NCI-H1436 (cell line): Measurements from ENCODE around the gene TCTN3.
A peak's percentile ranks its signal among the peaks of the same experiment; 100 is the strongest.
"Not testable (repeated sequence)": the region's sequence is repeated elsewhere in the genome, so short reads cannot be mapped to it uniquely, and the experiment has no call there.

ENCODE experiments used
- DNase-seq: peaks from one replicate; lab custom pipeline; 2025; lab: John Stamatoyannopoulos, UW

TCTN3 gene, protein sequence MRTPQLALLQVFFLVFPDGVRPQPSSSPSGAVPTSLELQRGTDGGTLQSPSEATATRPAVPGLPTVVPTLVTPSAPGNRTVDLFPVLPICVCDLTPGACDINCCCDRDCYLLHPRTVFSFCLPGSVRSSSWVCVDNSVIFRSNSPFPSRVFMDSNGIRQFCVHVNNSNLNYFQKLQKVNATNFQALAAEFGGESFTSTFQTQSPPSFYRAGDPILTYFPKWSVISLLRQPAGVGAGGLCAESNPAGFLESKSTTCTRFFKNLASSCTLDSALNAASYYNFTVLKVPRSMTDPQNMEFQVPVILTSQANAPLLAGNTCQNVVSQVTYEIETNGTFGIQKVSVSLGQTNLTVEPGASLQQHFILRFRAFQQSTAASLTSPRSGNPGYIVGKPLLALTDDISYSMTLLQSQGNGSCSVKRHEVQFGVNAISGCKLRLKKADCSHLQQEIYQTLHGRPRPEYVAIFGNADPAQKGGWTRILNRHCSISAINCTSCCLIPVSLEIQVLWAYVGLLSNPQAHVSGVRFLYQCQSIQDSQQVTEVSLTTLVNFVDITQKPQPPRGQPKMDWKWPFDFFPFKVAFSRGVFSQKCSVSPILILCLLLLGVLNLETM

DNA sequence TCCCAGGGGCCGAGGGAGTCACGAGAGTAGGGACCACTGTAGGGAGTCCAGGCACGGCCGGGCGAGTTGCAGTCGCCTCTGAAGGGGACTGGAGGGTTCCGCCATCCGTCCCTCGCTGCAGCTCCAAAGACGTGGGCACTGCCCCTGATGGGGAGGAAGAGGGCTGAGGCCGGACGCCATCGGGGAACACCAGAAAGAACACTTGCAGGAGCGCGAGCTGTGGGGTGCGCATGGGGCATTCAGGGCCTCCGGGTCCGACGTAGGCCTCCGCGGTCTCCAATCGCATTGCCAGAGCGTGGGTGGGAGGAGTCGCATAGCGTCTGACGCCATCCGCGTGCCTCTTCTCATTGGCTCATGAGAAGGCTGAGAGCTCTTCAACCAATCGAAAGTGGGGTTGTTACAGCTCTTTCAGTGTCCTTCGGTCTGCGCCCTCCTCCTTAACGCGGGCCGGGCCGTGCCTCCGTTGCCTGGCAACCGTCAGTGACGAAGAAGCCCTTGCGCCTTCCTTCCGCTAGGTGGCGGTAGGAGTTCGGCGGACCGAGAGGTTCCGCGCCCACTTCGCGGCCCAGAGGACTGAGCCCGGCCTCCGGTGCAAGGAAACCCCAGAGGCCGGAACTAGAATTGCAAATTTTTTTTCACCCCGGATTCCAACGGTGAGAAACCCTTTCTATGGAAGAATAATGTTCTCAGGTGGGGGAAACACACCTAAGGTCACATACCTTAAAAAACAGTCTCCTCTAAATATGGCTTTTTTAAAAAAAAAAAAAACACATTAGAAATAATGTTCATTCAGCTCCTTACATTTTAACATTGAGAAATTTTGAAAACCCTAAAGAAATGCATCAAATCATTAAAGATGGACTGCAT is at the start of gene TCTN3:
TSS of gene TCTN3 (minus strand) at position 260 of the 867 bp plus-strand sequence. CDS start at position 232, 28 bp downstream.
- peak; percentile 99 for DNase-seq

DNA sequence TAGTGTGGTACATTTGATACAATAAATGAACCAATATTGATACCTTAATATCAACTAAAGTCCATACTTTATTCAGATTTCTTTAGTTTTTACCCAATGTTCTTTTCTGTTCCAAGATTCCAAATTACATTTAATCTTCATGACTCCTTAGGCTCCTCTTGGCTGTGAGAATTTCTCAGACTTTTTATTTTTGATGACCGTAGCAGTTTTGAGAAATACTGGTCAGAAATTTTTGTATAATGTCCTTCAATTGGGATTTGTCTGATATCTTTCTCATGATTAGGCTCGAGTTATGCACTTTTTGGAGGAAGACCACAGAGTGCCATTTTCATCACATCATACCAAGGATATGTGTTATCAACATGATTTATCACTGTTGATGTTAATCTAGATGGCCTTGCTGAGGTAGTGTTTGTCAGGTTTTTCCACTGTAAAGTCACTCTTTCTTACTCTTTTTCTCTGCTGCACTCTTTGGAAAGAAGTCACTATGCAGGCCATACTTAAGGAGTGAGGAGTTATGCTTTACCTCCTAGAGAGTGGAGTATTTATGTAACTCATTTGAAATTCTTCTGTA is 49.3 kb upstream of the TCTN3 start:
- no peak for DNase-seq

GRCh38 chr10:95742485-95742884 is 48.8 kb upstream of the TCTN3 start:
- no peak for DNase-seq

- DNase-seq, result no peak
These were observed 48.2 kb upstream of the TCTN3 start for GRCh38 chr10:95741807-95742467.

DNA sequence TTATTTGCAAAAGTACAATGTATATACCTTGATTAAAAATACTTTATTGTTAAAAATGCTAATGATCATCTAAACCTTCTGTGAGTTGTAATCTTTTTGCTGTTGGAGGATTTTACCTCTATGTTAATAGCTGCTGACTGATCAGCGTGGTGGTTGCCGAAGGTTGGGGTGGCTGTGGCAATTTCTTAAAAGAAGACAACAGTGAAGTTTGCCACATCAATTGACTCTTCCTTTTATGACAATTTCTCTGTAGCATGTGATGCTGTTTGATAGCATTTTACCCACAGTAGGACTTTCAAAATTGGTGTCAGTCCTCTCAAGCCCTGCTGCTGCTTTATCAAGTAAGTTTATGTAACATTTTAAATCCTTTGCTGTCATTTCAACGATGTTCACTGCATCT is 45.3 kb upstream of the TCTN3 start:
- no peak for DNase-seq

GRCh38 chr10:95732907-95733306 is 39.2 kb upstream of the TCTN3 start:
- not testable (repeated sequence) for DNase-seq

DNA sequence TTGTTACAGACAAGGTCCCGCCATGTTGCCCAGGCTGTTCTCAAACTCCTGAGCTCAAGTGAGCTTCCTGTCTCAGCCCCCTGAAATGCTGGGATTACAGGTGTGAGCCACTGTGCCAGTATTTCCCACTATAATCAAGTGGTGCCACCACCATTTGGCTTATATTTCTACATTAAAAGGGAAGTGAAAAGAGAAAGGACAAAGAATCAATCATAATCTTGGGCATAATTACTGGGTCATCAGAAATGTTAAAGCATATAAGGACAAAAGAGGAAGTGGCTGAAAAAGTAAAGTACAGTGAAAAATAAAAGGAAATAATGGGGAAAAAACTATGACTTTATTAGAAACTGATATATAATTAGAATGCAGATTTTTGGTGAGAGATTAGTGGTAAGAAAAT is 36.5 kb upstream of the TCTN3 start:
- DNase-seq, result no peak

- no peak for DNase-seq
These were observed 35.8 kb upstream of the TCTN3 start for GRCh38 chr10:95729323-95730055.

- DNase-seq, result no peak
These were observed 34.8 kb upstream of the TCTN3 start for GRCh38 chr10:95728526-95728925.

GRCh38 chr10:95722496-95722895 is 28.8 kb upstream of the TCTN3 start:
- DNase-seq, result not testable (repeated sequence)

- not testable (repeated sequence) for DNase-seq
These were observed 27.0 kb upstream of the TCTN3 start for GRCh38 chr10:95720745-95721144.

- no peak for DNase-seq
These were observed 23.1 kb upstream of the TCTN3 start for GRCh38 chr10:95716866-95717265.

DNA sequence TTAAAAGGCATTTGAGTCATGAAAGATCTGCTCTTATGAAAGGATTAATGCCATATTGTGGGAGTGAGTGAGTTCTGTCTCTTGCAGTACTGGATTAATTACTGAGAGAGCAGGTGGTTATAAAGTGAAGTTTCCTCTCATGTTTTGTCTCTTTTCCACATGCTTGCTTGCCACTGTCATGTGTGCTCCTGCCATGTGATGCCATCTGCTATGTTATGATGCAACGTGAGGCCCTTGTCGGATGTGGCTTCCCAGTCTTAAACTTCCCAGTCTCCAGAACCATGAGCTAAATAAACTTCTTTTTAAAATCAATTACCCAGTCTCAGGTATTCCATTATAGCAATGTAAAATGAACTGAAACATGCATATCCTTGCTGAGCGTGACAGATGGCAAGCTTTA is 22.7 kb upstream of the TCTN3 start:
- DNase-seq, result no peak

DNA sequence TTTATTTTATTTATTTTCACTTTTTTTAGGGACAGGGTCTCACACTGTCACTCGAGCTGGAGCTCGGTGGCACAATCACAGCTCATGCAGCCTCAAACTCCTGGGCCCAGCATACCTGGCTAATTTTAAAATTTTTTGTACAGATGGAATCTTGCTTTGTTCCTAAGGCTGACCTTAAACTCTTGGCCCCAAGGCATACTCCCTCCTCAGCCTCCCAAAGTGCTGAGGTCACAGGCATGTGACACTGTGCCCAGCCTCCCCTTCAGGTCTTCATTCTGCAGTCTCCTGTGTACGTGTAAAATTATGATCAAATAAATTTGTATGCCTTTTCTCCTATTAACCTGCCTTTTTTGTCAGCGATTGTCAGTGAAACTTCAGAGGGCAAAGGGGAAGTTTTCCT is 17.8 kb upstream of the TCTN3 start:
- DNase-seq, result no peak

GRCh38 chr10:95706990-95707389 is 13.3 kb upstream of the TCTN3 start:
- DNase-seq, result no peak

DNA sequence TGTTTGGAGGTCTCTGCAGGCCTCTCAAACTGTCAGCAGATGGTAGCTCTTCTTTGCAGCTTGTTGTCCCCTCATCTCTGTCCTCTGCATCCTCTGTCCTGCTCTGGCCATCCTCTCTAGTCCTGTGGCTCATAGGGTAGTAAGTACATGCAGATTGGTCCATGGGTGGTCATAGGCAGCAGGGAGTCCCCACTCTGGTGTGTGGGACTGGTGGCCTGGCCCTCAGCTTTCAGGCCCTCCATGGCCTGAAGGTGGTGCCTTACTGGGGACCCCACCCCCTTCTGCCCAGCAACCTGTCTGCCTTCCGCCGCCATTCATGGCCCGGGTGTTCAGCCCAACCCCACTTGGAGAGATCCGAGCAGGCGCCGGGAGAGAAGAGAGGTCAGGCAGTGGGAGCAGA is 12.8 kb upstream of the TCTN3 start:
- DNase-seq, result no peak

GRCh38 chr10:95698415-95698814 is 4.7 kb upstream of the TCTN3 start:
- DNase-seq, result no peak

GRCh38 chr10:95697429-95697828 is 3.7 kb upstream of the TCTN3 start:
- DNase-seq, result no peak

DNA sequence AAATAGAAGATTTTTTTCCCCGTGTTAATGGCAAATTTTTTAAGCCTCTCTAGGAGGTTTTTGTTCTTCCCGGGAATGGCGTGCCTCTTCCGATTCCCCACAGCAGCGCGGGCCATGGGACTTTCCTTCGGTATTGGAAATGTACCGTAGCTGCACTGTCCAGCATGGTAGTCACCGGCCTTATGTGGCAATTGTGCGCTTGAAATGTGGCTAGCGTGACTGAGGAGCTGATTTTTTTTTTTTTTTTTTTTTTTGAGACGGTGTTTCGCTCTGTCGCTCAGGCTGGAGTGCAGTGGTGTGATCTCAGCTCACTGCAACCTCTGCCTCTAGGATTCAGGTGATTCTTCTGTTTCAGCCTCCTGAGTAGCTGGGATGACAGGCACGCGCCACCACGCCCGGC is 938 bp upstream of the TCTN3 start:
- DNase-seq, result no peak

DNA sequence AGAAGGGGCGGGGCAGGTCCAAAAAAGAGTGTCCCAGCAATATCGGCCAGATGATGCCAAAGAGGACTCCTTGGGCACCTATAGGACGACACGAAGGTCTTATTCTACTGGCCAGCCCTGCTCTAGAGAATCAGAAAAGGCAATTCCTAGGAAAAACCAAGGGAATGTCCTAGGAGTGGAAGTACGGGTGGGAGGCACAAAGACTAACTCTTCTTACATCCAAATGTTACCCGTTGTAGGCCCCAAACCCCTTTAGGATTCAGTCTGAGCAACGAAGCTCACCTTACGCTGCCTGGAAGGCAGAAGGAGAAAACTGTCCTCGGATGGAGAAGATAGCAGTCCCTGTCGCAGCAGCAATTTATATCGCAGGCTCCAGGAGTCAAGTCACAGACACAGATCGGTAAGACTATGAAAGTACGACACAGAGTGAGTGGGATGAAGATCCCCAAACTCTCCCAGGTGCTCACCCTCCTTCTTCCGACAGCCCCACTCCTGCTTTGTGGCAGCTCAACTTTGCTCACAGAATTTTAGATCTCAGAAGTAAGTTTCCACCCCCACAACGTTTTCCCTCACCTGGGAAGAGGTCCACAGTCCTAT is 558 bp downstream of the TCTN3 start:
- DNase-seq, result no peak

DNA sequence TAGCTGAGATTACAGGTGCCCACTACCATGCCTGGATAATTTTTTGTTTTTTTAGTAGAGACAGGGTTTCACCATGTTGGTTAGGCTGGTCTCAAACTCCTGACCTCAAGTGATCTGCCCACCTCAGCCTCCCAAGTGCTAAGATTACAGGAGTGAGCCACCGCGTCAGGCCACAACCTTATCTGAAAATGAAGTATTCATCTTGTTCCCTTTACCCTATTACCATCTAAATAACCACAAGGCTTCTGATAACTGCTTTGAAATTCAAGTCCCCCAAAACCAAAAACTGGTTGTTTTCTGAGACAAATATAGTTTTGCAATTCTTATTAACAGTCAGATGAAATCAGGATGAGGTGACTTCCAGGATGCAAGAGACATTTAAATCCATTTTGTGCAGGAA is 2.4 kb downstream of the TCTN3 start:
- DNase-seq, result no peak
